OCI-LY3 (cell line): ENCODE measurements around the gene DAND5.

Experiments
- EZH2phosphoT487 ChIP-seq: fragments of 200-600 bp; shearing (Covaris generic); IDR thresholded peaks from 2 replicates; pipeline ENCODE4 v1.6.1; 2018; ENCODE audit warnings: antibody characterized with exemption, mixed run types, low read depth
- TF ChIP-seq, protein P1 (sequence below): fragments of 200-600, 300-600 bp; sonication (generic); IDR thresholded peaks from 2 replicates; pipeline ENCODE4 v1.5.1; 2014; ENCODE audit warnings: antibody characterized with exemption, low read length, low read depth

DNA sequence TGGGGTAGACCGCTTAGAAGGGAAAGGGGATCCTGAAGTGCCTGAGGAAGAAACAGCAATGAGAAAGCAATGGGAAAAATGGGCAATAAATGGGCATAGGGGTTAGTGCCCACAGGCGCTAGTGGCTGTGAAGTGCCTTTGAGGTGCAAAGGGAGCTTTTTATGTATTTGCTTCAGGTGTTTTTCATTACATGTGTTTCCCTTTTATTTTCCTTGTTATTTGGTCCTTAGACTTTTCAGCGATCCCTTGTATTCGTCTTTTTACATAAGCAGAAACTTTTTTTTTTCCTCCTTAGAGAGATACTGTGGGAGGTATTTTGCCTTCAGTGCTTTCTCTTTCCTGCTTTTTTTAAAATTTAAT is 45.5 kb downstream of the DAND5 start:
- TF ChIP-seq, protein P1, sequence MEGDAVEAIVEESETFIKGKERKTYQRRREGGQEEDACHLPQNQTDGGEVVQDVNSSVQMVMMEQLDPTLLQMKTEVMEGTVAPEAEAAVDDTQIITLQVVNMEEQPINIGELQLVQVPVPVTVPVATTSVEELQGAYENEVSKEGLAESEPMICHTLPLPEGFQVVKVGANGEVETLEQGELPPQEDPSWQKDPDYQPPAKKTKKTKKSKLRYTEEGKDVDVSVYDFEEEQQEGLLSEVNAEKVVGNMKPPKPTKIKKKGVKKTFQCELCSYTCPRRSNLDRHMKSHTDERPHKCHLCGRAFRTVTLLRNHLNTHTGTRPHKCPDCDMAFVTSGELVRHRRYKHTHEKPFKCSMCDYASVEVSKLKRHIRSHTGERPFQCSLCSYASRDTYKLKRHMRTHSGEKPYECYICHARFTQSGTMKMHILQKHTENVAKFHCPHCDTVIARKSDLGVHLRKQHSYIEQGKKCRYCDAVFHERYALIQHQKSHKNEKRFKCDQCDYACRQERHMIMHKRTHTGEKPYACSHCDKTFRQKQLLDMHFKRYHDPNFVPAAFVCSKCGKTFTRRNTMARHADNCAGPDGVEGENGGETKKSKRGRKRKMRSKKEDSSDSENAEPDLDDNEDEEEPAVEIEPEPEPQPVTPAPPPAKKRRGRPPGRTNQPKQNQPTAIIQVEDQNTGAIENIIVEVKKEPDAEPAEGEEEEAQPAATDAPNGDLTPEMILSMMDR = no peak
- TF ChIP-seq EZH2phosphoT487 = no peak
